Right renal pelvis (tissue), 4 donors: ENCODE results near the gene NEAT1. TPM values are rescaled to one million over a fixed set of nuclear protein-coding genes. Genes with fewer than 3 reads are reported as not detected.

ENCODE experiments used
- DNase-seq, 4 donors: peaks; one replicate each; pipeline ENCODE4 v3.0.0-alpha.2; 2013; ENCODE audit warnings: low read depth in 4 of 4, low spot score in 3 of 4, missing footprints in 1 of 4
- polyA plus RNA-seq, 4 donors: library from polyadenylated mRNA; unstranded; fragments of 120-200 nt; gene quantifications; one replicate each; pipeline ENCODE4 v1.2.1, GENCODE V29; 2013; ENCODE audit not compliant: insufficient read length in 4 of 4

The NEAT1 gene
- polyA plus RNA-seq, 4 donors: 141 to 286 (median 189) TPM

DNA sequence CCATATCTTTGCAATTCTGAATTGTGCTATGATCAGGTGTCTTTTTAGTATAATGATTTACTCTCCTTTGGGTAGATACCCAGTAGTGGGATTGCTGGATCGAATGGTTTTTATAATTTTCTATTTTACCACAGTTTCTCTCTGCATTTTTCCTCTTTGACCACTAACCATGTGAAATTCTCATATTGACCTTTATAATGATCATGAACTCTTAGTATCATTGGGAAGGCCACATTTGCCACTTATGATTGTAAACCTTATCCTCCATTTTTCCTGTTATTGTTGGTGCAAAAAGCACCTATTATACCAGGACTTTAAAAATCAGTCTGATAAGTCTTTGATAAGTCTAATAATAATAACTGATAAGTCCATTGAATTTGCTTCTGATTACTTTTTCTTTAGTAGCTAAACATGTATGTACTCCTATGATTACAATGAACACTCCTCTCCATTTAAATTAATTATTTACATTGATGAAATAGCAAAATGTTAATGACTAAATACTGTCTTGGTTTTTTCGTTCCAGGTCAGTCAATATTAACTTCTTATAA is 9.6 kb downstream of the NEAT1 start:
- DNase-seq: no peak

DNA sequence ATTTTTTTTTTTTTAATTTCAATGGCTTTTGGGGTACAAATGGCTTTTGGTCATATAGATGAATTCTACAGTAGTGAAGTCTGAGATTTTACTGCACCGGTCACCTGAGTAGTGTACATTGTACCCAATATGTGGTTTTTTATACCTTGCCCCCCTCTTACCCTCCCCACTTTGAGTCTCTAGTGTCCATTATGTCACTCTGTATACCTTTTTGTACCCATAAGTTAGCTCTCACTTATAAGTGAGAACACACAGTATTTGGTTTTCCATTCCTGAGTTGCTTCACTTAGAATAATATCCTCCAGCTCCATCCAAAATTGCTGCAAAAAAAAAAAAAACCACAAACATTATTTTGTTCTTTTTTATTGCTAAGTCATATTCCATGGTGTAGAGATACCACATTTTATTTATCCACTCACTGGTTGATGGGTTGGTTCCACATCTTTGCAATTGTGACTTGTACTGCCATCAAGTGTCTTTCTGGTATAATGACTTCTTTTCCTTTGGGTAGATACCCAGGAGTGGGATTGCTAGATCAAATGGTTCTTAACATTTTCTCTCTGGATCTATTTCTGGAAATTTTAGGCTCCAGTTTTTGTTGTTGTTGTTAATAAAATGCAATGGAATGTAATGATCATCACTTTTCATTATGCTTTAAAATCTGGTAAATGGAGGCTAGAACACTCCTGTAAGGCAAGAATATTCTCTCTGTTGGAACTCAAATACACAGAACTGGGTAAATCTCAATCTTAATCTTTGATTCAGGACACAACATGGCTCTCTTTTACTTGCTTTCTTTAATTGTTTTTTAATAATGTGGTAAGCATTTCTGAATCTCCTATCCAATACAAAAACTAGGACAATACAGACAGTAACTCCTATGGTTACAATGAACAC is 10.3 kb downstream of the NEAT1 start:
- DNase-seq: no peak

DNA sequence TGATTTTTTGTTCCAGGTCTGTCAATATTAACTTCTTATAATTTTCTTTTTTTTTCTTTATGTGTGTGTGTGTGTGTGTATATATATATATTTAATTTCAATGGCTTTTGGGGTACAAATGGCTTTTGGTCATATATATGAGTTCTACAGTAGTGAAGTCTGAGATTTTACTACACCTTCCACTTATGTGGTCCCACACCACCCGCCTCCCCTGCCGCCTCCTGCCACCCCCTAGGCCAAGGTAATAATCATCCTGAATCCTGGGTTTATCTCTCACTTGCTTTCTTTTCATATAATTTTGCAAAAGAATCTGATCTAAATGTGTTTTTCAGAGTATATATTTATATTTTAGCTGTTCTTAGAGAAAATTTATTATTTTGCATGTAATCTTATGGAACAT is 11.1 kb downstream of the NEAT1 start:
- DNase-seq: no peak

DNA sequence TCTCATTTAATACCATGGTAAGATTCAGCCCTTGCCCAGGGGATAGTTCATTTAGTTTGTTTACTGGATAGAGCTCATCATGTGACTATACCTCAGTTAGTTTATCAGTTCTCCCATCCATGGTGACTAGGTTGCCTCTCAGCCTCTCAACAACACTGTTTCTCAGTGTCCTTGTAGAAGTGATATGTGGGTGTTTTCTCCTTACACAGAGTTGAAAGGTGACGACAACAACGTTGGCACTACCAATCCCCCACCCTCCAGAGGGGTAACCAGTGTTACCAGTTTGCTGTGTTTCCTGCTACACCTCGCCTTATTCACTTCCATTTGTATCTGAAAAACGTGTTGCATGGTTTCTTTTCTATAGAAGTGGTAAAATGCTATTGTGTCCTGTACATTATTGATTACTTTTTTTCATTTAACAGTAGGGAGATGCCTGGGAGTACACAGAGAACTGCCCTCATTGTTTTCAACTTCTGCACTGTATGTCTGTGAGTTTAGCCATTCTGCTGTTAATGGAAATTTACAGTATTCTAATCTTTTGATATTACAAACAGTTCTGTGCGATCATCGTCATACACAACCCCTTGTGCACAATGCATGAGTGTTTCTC is 11.6 kb downstream of the NEAT1 start:
- no peak for DNase-seq

DNA sequence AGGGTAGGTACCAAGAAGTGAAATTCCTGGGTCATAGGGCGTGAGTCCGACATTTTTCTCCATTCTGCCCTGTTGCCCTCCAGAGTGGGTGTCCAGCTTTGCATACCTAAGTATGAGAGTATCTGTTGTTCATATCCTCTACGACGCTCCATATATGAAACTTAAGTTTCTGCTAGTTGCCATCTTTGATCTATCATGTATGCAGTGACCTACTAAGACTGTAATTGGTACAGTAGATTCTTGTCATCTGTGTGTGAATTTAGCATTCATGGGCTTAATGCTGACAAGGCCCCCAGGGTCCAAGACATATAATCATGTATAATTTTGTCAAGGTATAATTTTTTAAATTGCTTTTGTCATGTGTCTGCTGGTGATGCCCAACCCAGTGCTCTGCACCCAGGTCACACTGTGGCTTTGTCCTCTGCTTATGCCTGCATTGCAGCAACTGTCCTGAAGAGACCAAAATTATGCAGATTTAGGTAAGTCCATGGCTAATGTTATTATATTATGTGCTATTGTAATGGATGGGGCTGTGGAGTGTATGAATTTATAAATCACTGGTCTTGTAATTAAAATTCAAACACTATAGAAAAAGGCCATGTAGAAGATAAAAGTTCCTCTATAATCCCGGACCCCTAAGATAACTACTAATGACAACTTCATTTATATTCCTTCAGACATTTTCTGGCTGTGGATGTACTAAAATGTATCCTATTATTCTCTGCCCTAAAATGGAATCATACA is 12.2 kb downstream of the NEAT1 start:
- DNase-seq: no peak

DNA sequence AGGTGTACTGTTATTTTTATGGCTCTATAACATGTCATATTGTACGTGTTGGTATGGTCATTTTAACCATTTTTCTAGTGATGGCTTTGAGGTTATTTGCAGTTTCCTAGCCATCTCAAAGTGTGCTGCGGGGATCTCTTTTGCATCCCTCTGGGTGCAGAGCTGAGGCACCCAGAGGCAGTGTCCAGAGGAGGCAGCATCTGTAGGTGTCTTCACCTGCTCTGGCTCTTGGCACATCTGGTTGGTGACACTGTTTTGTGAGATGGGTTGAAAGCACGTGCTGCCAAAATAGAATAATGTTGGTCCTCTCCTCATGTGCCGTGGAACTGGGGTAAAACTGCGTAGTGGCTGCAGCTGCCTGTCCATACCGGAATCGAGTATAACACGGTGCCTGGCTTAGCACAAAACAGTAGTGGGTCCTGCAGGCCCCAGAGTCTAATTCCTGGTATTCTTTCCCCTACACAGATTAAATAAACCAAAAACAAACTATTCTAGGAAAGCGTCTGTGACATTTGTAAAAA is 12.9 kb downstream of the NEAT1 start:
- DNase-seq: no peak

DNA sequence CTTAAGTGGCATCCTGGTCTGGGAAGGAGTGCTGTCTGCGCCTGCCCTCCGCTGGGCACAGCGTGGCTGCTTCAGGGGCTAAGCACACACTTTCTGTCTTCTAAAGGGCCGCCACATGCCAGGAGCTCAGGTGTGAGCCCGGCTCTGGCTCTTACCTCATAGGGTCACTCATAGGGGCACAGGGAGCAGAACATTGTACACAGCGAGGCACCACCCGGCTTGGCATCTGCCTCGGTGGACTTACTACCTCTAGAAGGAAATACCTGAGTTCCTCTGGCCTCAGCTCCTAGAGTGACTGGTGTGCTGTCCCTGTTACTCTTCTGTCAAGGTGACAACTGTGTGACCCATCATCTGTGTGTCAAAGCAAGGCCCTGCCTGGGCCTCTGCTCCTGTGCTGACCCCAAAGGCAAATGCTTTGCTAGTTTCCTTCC is 13.4 kb downstream of the NEAT1 start:
- DNase-seq: no peak

DNA sequence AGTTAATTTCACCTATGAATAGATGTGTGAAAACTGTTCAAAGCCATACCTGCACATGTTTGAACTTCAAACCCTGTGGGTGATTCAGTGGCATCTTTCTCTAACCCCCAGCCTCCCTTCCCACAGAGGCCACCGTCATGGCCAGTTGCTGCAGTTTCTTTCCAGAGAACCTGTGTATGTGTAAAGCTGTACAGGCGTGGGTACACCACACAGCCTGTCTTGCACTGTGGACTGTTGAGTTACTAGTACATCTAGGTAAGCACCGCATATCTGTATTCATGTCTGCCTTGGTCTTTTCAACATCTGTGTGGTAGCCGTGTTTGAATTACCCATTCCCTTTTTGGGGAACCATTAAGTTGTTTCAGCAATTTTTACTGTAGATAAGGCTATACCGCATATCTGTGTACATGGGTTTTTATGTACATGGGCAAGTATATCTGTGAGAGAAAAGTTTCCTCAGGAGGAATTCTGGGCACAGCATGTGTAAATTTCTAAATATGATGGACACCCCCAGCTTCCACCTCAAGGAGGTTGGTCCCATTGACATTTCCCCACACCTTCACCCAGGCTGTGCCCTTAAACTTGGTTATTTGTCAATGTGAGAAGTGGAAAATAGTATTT is 13.9 kb downstream of the NEAT1 start:
- DNase-seq: no peak

DNA sequence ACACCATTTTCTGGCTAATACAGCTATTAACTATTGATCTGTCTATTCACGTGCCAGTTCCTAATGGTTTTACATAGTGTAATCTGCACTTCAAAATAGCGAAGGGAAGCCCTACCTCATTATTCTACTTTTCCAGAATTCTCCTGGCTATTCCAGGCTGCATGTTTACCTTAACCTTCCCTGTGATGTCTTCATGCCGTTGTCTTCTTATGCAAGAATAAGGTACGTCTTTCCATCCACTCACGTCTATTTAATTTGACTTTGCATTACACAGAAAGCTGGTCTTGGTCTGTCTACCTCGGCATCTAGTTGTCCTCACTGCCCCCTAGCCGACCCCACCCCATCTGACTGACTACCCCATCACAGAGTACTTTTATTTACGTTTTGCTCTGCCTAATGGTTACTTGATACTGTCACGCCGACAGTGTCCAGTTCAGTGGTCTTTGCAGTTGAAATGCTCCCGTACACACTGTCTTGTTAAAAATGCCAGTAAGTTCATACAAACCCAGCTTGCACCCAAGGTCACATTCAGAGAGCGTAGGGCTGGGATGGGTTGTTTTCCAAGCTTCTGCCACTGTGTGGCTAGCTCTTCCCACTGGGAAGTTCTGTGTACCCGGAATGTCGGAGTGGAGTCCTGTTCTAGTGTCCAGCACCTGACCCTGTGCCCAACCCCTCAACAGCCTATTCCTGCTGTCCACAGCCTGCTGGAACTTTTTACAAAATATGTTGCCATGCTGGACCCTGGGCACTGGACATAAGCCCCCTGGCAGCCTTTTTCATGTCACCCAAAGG is 15.0 kb downstream of the NEAT1 start:
- DNase-seq: no peak

DNA sequence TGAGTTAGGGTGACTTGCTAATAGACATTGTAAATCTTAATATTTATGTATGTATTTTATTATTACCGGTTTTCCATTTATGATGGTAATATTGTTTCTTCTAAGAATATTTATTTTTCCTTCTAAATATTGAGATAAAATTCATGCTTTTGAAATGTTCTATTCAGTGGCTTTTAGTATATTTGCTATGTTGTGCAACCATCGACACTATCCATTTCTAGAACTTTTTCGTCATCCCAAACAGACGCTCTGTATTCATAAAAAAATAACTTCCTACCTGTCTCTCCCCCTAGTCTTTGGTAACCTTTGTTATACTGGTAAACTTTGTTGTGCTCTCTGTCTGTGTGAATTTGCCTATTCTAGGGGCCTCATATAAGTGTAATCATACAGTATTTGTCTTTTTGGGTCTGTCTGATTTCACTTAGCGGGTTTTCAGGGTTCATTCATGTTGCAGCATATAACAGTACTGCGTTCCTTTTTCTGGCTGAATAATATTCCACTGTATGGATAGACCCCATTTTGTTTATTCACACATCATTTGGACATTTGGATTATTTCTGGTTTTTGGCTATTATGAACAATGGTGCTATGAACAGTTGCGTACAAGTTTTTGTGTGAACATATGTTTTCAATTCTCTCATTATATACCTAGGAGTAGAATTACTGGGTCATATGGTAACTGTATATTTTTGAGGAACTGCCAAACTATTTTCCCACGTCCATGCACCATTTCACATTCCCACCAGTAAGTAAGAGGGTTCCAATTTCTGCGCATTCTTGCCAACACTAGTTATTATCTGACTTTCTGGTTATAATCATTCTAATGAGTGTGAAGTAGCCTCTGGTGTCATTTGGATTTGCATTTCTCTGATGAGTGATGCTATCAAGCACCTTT is 15.9 kb downstream of the NEAT1 start:
- no peak for DNase-seq

DNA sequence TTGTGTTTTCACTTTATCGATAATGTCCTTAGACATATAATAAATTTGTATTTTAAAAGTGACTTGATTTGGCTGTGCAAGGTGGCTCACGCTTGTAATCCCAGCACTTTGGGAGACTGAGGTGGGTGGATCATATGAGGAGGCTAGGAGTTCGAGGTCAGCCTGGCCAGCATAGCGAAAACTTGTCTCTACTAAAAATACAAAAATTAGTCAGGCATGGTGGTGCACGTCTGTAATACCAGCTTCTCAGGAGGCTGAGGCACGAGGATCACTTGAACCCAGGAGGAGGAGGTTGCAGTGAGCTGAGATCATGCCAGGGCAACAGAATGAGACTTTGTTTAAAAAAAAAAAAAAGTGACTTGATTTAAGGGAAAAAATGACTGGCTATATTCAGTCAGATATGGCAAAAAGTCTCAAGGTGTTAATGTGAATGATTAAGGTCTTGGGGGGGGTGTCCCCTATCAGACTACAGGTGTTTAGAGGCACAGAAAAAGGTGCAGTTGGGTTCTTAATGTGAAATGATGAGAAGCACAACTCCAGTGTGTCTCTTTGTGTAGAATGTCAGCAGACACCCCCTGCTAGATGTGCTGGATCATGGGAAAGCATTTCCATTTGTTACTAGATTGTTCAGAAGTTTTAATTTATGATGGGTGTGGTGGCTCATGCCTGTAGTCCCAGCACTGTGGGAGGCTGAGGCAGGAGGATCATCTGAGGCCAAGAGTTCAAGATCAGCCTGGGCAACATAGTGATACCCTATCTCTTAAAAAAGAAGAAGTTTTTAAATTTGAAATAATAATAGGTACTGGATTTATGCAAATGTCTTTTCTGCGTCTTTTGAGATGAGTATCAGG is 17.0 kb downstream of the NEAT1 start:
- no peak for DNase-seq

DNA sequence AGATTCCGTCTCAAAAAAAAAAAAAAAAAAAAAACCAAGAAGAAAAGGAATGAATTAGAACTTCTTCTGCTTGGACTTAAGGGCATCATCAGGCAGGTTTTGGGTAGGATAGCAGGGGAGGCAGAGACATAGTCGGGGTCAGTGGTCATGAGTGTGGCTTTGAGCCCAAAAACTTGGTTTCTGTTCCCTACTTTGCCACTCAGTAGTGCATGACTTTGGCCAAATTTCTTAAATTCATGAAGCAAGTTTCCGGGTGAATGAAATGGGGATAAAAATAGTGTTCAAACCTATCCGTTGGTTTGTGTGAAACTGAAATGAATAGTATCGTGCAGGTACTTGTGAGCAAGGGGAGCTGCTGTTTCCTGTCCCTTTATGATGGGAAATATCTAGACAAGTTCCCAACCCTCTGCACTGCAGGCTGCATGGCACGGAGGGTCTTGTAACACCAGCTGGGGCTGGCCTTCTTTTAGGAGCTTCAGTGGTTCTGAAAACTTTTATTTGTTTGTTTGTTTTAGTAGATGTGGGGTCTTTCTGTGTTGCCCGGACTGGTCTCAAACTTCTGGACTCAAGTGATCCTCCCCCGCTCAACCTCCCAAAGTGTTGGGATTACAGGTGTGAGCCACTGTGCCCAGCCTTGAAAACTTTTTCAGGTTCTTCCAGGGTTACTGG is 18.4 kb downstream of the NEAT1 start:
- DNase-seq: no peak

DNA sequence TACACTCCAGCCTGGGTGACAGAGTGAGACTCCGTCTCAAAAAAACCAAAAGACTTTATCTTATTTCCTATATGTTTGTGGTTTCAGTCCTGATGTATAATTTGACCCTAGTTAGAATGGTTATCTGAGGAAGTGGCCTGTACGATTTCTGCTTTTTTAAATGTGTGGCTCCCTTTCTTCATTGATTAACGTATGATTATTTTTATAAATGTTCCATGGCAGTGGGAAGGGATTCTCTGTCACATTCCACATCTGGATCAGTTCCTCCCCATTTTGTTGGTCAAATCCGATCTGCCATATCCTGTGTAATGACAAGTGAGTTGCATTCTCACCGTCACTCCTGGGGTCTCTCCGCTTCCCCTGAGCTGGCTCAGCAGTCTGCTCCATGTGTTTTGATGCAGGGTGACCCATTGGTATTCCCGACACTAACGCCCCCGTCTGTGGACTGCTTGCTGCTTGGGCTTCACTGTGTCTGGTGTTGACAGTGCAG is 20.3 kb downstream of the NEAT1 start:
- DNase-seq: no peak

DNA sequence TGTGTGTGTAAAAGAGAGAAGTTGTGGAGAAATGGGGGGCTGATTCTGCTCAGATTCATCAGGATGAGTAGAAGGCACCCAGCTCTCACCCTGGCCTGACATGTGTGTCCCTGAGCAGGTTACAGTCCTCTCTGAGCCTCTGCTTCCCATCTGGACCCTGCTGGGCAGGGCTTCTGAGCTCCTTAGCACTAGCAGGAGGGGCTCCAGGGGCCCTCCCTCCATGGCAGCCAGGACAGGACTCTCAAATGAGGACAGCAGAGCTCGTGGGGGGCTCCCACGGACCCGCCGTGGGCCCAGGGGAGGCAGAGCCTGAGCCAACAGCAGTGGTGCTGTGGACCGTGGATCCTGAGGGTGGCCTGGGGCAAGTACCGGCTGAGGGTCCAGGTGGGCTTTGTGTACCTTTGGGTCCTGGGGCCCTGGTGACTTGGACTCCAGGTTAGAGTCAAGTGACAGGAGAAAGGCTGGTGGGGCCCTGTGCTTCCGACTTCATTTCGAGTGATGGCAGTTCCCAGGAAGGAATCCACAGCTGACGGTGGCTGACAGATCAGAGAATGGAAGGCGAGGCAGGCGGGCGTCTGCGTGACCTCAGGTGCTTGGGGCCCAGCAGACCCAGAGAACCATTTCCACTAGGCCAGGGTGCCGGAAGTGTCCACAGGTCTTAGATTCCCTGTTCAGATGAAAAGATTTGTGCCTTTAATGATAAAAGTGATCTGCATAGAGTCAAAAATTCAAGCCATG is 21.9 kb downstream of the NEAT1 start:
- DNase-seq: no peak

DNA sequence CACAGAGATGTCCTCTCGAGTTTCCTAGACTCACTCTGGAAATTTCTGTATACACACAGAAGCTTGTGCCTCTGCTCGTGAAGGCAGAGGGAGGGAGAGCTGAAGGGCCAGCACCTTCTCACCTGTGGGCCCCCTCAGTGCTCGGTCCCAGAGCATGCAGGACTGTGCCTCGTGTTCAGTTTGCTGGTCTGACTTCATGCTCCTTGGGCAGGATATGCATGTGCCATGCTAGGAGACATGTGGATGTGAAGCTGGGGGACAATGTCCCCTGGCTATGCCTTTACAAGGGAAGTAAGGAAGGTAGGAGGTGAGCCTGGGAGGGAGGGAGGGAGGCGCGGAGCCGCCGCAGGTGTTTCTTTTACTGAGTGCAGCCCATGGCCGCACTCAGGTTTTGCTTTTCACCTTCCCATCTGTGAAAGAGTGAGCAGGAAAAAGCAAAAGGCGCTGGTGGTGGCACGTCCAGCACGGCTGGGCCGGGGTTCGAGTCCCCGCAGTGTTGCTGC is 22.6 kb downstream of the NEAT1 start:
- DNase-seq: no peak
